PC-9 (cell line): Measurements from ENCODE around the gene SFT2D3.

ENCODE experiments used
- CTCF ChIP-seq: fragments of 200-600 bp; sonication (generic); conservative IDR thresholded peaks from 2 replicates; pipeline ENCODE4 v1.6.1; 2017; ENCODE audit warnings: mixed run types, antibody characterized with exemption, mild to moderate bottlenecking, moderate library complexity
- EZH2 ChIP-seq: fragments of 200-600 bp; sonication (generic); IDR thresholded peaks from 2 replicates; pipeline ENCODE4 v1.8.0; 2017; ENCODE audit warnings: antibody characterized with exemption, low read depth

GRCh38 chr2:127706215-127706990 is 5.1 kb downstream of the SFT2D3 start:
- TF ChIP-seq CTCF (no peak), EZH2 (no peak)
